Kidney glomerular epithelial cell (primary cell): ENCODE data around the gene UGT3A1.
A peak's percentile ranks its signal among the peaks of the same experiment; 100 is the strongest.

Source experiments
- DNase-seq: peaks from one replicate; lab custom pipeline; 2025; lab: John Stamatoyannopoulos, UW

The UGT3A1 gene

GRCh38 chr5:35908228-35908627, 83.0 kb downstream of the UGT3A1 start:
- no peak for DNase-seq

GRCh38 chr5:35904443-35905132, 86.6 kb downstream of the UGT3A1 start:
- no peak for DNase-seq

- no peak for DNase-seq
Measured at GRCh38 chr5:35903631-35904203, 87.5 kb downstream of the UGT3A1 start.

- peak; percentile 4 for DNase-seq
Measured at GRCh38 chr5:35902046-35902672, 89.0 kb downstream of the UGT3A1 start.
